GM19395 (cell line): Measurements from ENCODE around the gene KCNT1.

Source experiments
- ATAC-seq: cut with Tn5 transposase; IDR thresholded peaks from one replicate; pipeline ENCODE4 v1.9.1; 2021; ENCODE audit warnings: mild to moderate bottlenecking, moderate library complexity; ENCODE audit not compliant: unreplicated experiment

The KCNT1 gene

GRCh38 chr9:135840539-135840938, 138.6 kb downstream of the KCNT1 start:
- ATAC-seq = no peak
